ENCODE results near the gene NEK1. TPM values are rescaled to one million over a fixed set of nuclear protein-coding genes. Genes with fewer than 3 reads are reported as not detected.
"Not testable (repeated sequence)": the region's sequence is repeated elsewhere in the genome, so short reads cannot be mapped to it uniquely, and the experiment has no call there.

The NEK1 gene
- total and polyA plus RNA-seq, 2 experiments from 2014 or later: 7.6 to 14.3 TPM

DNA sequence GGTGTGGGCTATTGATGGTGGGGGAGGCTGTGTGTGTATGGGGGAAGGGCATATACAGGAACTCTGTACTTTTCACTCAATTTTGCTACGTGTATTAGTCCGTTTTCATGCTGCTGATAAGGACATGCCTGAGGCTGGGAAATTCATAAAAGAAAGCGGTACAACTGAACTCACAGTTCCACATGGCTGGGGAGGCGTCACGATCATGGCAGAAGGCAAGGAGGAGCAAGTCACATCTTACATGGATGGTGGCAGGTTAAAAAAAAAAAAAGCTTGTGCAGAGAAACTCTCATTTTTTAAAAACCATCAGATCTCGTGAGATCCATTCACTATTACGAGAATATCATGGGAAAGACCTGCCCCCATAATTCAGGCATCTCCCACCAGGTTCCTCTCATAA, 152.3 kb downstream of the NEK1 start:
- no peak overlapping the region for H3K27ac ChIP-seq
- in situ Hi-C loops (cut with MboI): no loop called here
- H3K27me3 ChIP-seq (replicated peaks; ENCODE audit: insufficient read depth): no peaks in the 10 kb centered on the region
- no peak for TF ChIP-seq EZH2phosphoT487 (IDR thresholded peaks at IDR 0.05; ENCODE audit: insufficient read depth, low read depth)
- TF ChIP-seq EZH2 (IDR thresholded peaks at IDR 0.05; ENCODE audit: insufficient read depth, poor library complexity, severe bottlenecking): no peak
- no peaks in the 10 kb centered on the region for H3K9me2 ChIP-seq (ENCODE audit: insufficient read depth)
- DNase-seq: no peak
- H3K9me3 ChIP-seq (ENCODE audit: low read depth): no peaks in the 10 kb centered on the region
- no peaks in the 10 kb centered on the region for H3F3A ChIP-seq (ENCODE audit: insufficient read depth)
- H2AFZ ChIP-seq: no peak overlapping the region
- H3K4me2 ChIP-seq (ENCODE audit: unreplicated experiment): no peak overlapping the region
- H3K36me3 ChIP-seq (ENCODE audit: low read depth): peaks cover 4% of the 10 kb centered on the region; the same call in 1 of the 2 replicates
- no peaks in the 10 kb centered on the region for H3K79me2 ChIP-seq (ENCODE audit: insufficient read depth)
- H4K20me1 ChIP-seq (ENCODE audit: insufficient read depth): no peaks in the 10 kb centered on the region
- no peak overlapping the region for H3K9ac ChIP-seq
- no peak overlapping the region for H3K4me3 ChIP-seq
- 97 to 98% methylated on average over 7 of the region's 7 CpGs for WGBS, 2 experiments (ENCODE audit: low coverage in 1 of 2, low lambda C conversion rate in 2 of 2, missing lambda C conversion rate in 2 of 2)
- no peaks in the 10 kb centered on the region for H3K4me1 ChIP-seq (ENCODE audit: insufficient read depth)

DNA sequence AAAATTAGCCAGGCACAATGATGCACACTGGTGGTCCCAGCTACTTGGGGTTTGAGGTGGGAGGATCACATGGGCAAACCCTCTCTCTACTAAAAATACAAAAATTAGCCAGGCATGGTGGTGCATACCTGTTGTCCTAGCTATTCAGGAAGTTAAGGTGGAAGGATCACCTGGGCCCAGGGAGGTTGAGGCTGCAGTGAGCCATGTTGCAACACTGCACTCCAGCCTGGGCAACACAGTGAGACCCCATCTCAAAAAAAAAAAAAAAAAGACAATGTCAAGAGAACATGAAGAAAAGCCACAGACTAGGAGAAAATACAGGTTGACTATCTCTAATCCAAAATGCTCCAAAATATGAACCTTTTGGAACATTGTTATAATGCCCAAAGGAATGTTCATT, 153.8 kb downstream of the NEK1 start:
- DNase-seq: no peak
- Histone ChIP-seq H3K9ac (no peak overlapping the region), H3K27me3 (replicated peaks; ENCODE audit: insufficient read depth) (no peaks in the 10 kb centered on the region), H3K4me3 (no peak overlapping the region), H3K36me3 (ENCODE audit: low read depth) (peaks cover 4% of the 10 kb centered on the region; the same call in 1 of the 2 replicates), H3K9me2 (ENCODE audit: insufficient read depth) (no peaks in the 10 kb centered on the region), H3K4me1 (ENCODE audit: insufficient read depth) (no peaks in the 10 kb centered on the region), H4K20me1 (ENCODE audit: insufficient read depth) (no peaks in the 10 kb centered on the region), H3K27ac (no peak overlapping the region), H3K79me2 (ENCODE audit: insufficient read depth) (no peaks in the 10 kb centered on the region), H3K9me3 (ENCODE audit: low read depth) (peaks cover 3% of the 10 kb centered on the region), H3K4me2 (ENCODE audit: unreplicated experiment) (no peak overlapping the region), H3F3A (ENCODE audit: insufficient read depth) (no peaks in the 10 kb centered on the region), H2AFZ (no peak overlapping the region)
- TF ChIP-seq EZH2phosphoT487 (IDR thresholded peaks at IDR 0.05; ENCODE audit: insufficient read depth, low read depth): no peak
- TF ChIP-seq EZH2 (IDR thresholded peaks at IDR 0.05; ENCODE audit: insufficient read depth, poor library complexity, severe bottlenecking): no peak
- in situ Hi-C loops (cut with MboI): loop anchor here (10.0 kb wide), 1 partner anchor 184 kb away; the partner anchor contains the start of gene SH3RF1

DNA sequence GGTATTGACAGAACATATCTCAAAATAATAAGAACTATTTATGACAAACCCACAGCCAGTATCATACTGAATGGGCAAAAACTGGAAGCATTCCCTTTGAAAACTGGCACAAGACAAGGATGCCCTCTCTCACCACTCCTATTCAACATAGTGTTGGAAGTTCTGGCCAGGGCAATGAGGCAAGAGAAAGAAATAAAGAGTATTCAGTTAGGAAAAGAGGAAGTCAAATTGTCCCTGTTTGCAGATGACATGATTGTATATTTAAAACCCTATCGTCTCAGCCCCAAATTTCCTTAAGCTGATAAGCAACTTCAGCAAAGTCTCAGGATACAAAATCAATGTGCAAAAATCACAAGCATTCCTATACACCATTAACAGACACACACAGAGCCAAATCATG, 159.7 kb downstream of the NEK1 start:
- 100% methylated on average over 1 of the region's 1 CpG for WGBS, 2 experiments (ENCODE audit: low coverage in 1 of 2, low lambda C conversion rate in 2 of 2, missing lambda C conversion rate in 2 of 2)
- in situ Hi-C loops (cut with MboI): loop anchor here (10.0 kb wide), 1 partner anchor 178 kb away; the partner anchor contains the start of gene SH3RF1
- not testable (repeated sequence) for H4K20me1 ChIP-seq (ENCODE audit: insufficient read depth); H3K79me2 ChIP-seq (ENCODE audit: insufficient read depth); H3K9me2 ChIP-seq (ENCODE audit: insufficient read depth); H3K36me3 ChIP-seq (ENCODE audit: low read depth); H2AFZ ChIP-seq; H3K4me1 ChIP-seq (ENCODE audit: insufficient read depth); H3K4me3 ChIP-seq; H3F3A ChIP-seq (ENCODE audit: insufficient read depth); H3K4me2 ChIP-seq (ENCODE audit: unreplicated experiment); H3K9me3 ChIP-seq (ENCODE audit: low read depth); H3K27ac ChIP-seq; H3K9ac ChIP-seq; DNase-seq; H3K27me3 ChIP-seq (replicated peaks; ENCODE audit: insufficient read depth)

DNA sequence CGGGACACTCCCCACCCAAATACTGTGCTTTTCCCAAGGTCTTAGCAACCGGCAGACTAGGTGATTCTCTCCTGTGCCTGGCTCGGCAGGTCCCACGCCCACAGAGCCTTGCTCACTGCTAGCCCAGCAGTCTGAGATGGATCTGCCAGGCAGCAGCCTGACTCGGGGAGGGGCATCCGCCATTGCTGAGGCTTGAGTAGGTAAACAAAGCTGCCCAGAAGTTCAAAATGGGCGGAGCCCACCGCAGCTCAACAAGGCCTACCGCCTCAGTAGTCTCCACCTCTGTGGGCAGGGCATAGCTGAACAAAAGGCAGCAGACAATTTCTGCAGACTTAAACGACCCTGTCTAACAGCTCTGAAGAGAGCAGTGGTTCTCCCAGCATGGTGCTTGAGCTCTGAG, 163.4 kb downstream of the NEK1 start:
- WGBS, 2 experiments (ENCODE audit: low coverage in 1 of 2, low lambda C conversion rate in 2 of 2, missing lambda C conversion rate in 2 of 2): 90 to 91% methylated on average over 10 of the region's 10 CpGs
- H3K9me2 ChIP-seq (ENCODE audit: insufficient read depth); H3K79me2 ChIP-seq (ENCODE audit: insufficient read depth); H3K36me3 ChIP-seq (ENCODE audit: low read depth); H3K27ac ChIP-seq; H3K9me3 ChIP-seq (ENCODE audit: low read depth); H3K27me3 ChIP-seq (replicated peaks; ENCODE audit: insufficient read depth); H3K4me2 ChIP-seq (ENCODE audit: unreplicated experiment); H3K4me1 ChIP-seq (ENCODE audit: insufficient read depth); H4K20me1 ChIP-seq (ENCODE audit: insufficient read depth); in situ Hi-C loops (cut with MboI); H3K4me3 ChIP-seq; H3F3A ChIP-seq (ENCODE audit: insufficient read depth); H3K9ac ChIP-seq; H2AFZ ChIP-seq; DNase-seq: not testable (repeated sequence)

DNA sequence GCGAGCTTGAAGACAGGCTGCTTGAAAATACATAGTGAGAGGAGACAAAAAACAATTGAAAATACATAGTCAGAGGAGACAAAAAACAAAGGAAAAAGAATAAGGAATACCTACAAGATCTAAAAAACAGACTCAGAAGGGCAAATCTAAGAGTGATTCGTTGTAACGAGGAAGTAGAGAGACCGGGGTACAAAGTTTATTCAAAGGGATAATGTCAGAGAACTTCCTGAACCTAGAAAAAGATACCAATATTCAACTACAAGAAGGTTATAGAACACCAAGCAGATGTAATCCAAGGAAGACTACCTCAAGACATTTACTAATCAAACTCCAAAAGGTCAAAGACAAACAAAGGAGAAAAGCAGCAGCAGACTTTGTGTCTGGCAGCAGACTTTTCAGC, 165.6 kb downstream of the NEK1 start:
- Histone ChIP-seq H3K27ac (no peak overlapping the region), H3K79me2 (ENCODE audit: insufficient read depth) (no peaks in the 10 kb centered on the region), H3K9me2 (ENCODE audit: insufficient read depth) (no peaks in the 10 kb centered on the region), H2AFZ (no peak overlapping the region), H3K9ac (no peak overlapping the region), H4K20me1 (ENCODE audit: insufficient read depth) (no peaks in the 10 kb centered on the region), H3K9me3 (ENCODE audit: low read depth) (no peaks in the 10 kb centered on the region), H3K4me1 (ENCODE audit: insufficient read depth) (no peaks in the 10 kb centered on the region), H3F3A (ENCODE audit: insufficient read depth) (no peaks in the 10 kb centered on the region), H3K36me3 (ENCODE audit: low read depth) (peaks cover 10% of the 10 kb centered on the region; the same call in 1 of the 2 replicates), H3K4me2 (ENCODE audit: unreplicated experiment) (no peak overlapping the region), H3K27me3 (replicated peaks; ENCODE audit: insufficient read depth) (no peaks in the 10 kb centered on the region), H3K4me3 (no peak overlapping the region)
- no peak for DNase-seq
- in situ Hi-C loops (cut with MboI): no loop called here
- no peak for TF ChIP-seq EZH2 (IDR thresholded peaks at IDR 0.05; ENCODE audit: insufficient read depth, poor library complexity, severe bottlenecking)
- no peak for TF ChIP-seq EZH2phosphoT487 (IDR thresholded peaks at IDR 0.05; ENCODE audit: insufficient read depth, low read depth)
- WGBS, 2 experiments (ENCODE audit: low coverage in 1 of 2, low lambda C conversion rate in 2 of 2, missing lambda C conversion rate in 2 of 2): 87 to 93% methylated on average over 4 of the region's 4 CpGs
